ENCODE measurements around the gene STEAP1B. TPM values are rescaled to one million over a fixed set of nuclear protein-coding genes. Genes with fewer than 3 reads are reported as not detected.

Gene STEAP1B
- total RNA-seq, 1 donor from 2014 or later = 1.3 TPM

DNA sequence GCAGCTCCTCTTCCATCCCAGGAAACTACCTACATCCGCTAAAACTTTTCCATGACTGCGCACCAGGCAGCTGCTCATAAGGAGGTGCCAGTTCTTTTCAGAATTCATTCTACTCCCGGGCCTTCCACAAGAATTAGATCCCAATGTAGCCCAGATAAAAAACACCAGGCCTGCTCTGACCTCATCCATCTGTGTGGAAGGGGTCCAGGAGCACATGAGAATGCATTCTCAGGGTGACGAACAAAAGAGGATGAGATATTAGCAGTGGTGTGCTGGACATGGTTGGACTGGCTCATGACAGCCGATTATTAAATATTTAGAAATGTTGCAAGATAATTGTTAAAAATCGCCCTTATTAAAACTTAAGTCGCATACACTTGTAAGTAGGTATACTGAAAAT is 43.2 kb upstream of the STEAP1B start:
- Histone ChIP-seq H3K4me2 (ENCODE audit: low read length) (no peak overlapping the region), H3K4me3 (ENCODE audit: insufficient read depth, low read depth, low read length) (no peak overlapping the region), H2AFZ (ENCODE audit: low read depth, low read length) (no peak overlapping the region), H4K20me1 (ENCODE audit: insufficient read depth, low read length) (no peaks in the 10 kb centered on the region), H3K27ac (ENCODE audit: low read depth, low read length) (no peak overlapping the region), H3K4me1 (ENCODE audit: insufficient read depth, low read length) (no peaks in the 10 kb centered on the region), H3K27me3 (ENCODE audit: insufficient read depth, low read length) (peaks cover 9% of the 10 kb centered on the region), H3K79me2 (ENCODE audit: insufficient read depth, low read length) (no peaks in the 10 kb centered on the region), H3K36me3 (ENCODE audit: insufficient read depth, low read length) (no peaks in the 10 kb centered on the region), H3K9ac (ENCODE audit: low read length) (no peak overlapping the region), H3K9me3 (ENCODE audit: insufficient read depth, low read depth, low read length) (no peaks in the 10 kb centered on the region)
- no peak for TF ChIP-seq EZH2 (IDR thresholded peaks at IDR 0.05; ENCODE audit: insufficient read depth, low read length)
- TF ChIP-seq, protein P1, sequence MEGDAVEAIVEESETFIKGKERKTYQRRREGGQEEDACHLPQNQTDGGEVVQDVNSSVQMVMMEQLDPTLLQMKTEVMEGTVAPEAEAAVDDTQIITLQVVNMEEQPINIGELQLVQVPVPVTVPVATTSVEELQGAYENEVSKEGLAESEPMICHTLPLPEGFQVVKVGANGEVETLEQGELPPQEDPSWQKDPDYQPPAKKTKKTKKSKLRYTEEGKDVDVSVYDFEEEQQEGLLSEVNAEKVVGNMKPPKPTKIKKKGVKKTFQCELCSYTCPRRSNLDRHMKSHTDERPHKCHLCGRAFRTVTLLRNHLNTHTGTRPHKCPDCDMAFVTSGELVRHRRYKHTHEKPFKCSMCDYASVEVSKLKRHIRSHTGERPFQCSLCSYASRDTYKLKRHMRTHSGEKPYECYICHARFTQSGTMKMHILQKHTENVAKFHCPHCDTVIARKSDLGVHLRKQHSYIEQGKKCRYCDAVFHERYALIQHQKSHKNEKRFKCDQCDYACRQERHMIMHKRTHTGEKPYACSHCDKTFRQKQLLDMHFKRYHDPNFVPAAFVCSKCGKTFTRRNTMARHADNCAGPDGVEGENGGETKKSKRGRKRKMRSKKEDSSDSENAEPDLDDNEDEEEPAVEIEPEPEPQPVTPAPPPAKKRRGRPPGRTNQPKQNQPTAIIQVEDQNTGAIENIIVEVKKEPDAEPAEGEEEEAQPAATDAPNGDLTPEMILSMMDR (IDR thresholded peaks at IDR 0.05; ENCODE audit: insufficient read depth, low read depth, low read length) = no peak
- FAIRE-seq (no peak), DNase-seq (ENCODE audit: low read depth) (no peak)
- Mint-ChIP-seq H3K27me3 (ENCODE audit: low read depth, unreplicated experiment) (peaks cover 7% of the 10 kb centered on the region), H3K27ac (ENCODE audit: unreplicated experiment) (no peak overlapping the region), H3K9me3 (ENCODE audit: unreplicated experiment) (no peaks in the 10 kb centered on the region), H3K4me3 (ENCODE audit: unreplicated experiment) (no peak overlapping the region), H3K36me3 (ENCODE audit: low read depth, unreplicated experiment) (no peaks in the 10 kb centered on the region), H3K4me1 (ENCODE audit: low read depth, unreplicated experiment) (no peaks in the 10 kb centered on the region)

DNA sequence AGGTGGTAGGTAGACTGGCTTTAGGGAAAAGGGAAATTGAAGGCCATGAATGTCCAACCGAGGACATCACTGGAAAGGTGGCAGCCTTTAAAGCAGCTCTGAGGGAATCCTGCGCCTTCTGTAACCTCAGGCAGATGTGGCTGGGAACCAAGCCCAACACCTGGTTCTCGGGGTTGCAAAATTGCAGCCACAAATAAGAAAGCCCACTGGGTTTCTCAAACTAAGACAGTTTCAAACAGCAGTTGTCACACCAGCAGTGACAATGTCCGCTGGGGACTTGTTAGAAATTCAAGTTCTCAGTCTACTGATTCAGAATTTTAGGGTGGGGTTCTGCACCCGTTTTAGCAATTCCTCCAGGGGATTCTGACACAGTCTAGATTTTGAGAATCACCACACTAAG is 42.7 kb upstream of the STEAP1B start:
- no peaks in the 10 kb centered on the region for H3K36me3 Mint-ChIP-seq (ENCODE audit: low read depth, unreplicated experiment)
- no peaks in the 10 kb centered on the region for H3K4me1 ChIP-seq (ENCODE audit: insufficient read depth, low read length)
- no peaks in the 10 kb centered on the region for H3K9me3 ChIP-seq (ENCODE audit: insufficient read depth, low read depth, low read length)
- no peak overlapping the region for H3K4me2 ChIP-seq (ENCODE audit: low read length)
- H3K27ac Mint-ChIP-seq (ENCODE audit: unreplicated experiment) = no peak overlapping the region
- H3K9me3 Mint-ChIP-seq (ENCODE audit: unreplicated experiment) = no peaks in the 10 kb centered on the region
- no peak for TF ChIP-seq EZH2 (IDR thresholded peaks at IDR 0.05; ENCODE audit: insufficient read depth, low read length)
- TF ChIP-seq, protein P1 (IDR thresholded peaks at IDR 0.05; ENCODE audit: insufficient read depth, low read depth, low read length) = no peak
- no peaks in the 10 kb centered on the region for H4K20me1 ChIP-seq (ENCODE audit: insufficient read depth, low read length)
- peaks cover 7% of the 10 kb centered on the region for H3K27me3 Mint-ChIP-seq (ENCODE audit: low read depth, unreplicated experiment)
- no peak overlapping the region for H3K4me3 ChIP-seq (ENCODE audit: insufficient read depth, low read depth, low read length)
- H3K36me3 ChIP-seq (ENCODE audit: insufficient read depth, low read length) = no peaks in the 10 kb centered on the region
- H2AFZ ChIP-seq (ENCODE audit: low read depth, low read length) = no peak overlapping the region
- no peaks in the 10 kb centered on the region for H3K4me1 Mint-ChIP-seq (ENCODE audit: low read depth, unreplicated experiment)
- no peak overlapping the region for H3K27ac ChIP-seq (ENCODE audit: low read depth, low read length)
- H3K27me3 ChIP-seq (ENCODE audit: insufficient read depth, low read length) = peaks cover 8% of the 10 kb centered on the region
- DNase-seq (ENCODE audit: low read depth) (no peak), FAIRE-seq (no peak)
- no peak overlapping the region for H3K4me3 Mint-ChIP-seq (ENCODE audit: unreplicated experiment)
- no peak overlapping the region for H3K9ac ChIP-seq (ENCODE audit: low read length)
- H3K79me2 ChIP-seq (ENCODE audit: insufficient read depth, low read length) = no peaks in the 10 kb centered on the region

DNA sequence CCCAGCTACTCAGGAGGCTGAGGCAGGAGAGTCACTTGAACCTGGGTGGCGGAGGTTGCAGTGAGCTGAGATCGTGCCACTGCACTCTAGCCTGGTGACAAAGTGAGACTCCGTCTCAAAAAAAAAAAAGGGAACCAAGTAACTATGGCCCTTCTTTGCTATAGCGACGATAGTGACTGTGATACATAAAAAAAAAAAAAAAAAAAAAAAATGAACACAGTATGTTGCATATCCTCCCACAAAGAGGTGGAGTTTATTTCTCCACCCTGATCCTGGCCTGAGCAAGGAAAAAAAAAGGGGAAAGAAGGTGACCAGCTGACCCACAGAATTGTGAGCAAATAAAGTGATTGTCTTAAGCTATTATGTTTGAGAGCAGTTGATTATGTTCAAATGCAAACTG is 42.3 kb upstream of the STEAP1B start:
- Histone ChIP-seq H3K4me3 (ENCODE audit: insufficient read depth, low read depth, low read length) (no peak overlapping the region), H3K4me2 (ENCODE audit: low read length) (no peak overlapping the region), H4K20me1 (ENCODE audit: insufficient read depth, low read length) (no peaks in the 10 kb centered on the region), H2AFZ (ENCODE audit: low read depth, low read length) (no peak overlapping the region), H3K4me1 (ENCODE audit: insufficient read depth, low read length) (no peaks in the 10 kb centered on the region), H3K36me3 (ENCODE audit: insufficient read depth, low read length) (no peaks in the 10 kb centered on the region), H3K9me3 (ENCODE audit: insufficient read depth, low read depth, low read length) (no peaks in the 10 kb centered on the region), H3K27ac (ENCODE audit: low read depth, low read length) (no peak overlapping the region), H3K79me2 (ENCODE audit: insufficient read depth, low read length) (no peaks in the 10 kb centered on the region), H3K27me3 (ENCODE audit: insufficient read depth, low read length) (peaks cover 8% of the 10 kb centered on the region), H3K9ac (ENCODE audit: low read length) (no peak overlapping the region)
- FAIRE-seq (no peak), DNase-seq (ENCODE audit: low read depth) (no peak)
- H3K36me3 Mint-ChIP-seq (ENCODE audit: low read depth, unreplicated experiment) = no peaks in the 10 kb centered on the region
- peaks cover 7% of the 10 kb centered on the region for H3K27me3 Mint-ChIP-seq (ENCODE audit: low read depth, unreplicated experiment)
- no peaks in the 10 kb centered on the region for H3K9me3 Mint-ChIP-seq (ENCODE audit: unreplicated experiment)
- no peak for TF ChIP-seq EZH2 (IDR thresholded peaks at IDR 0.05; ENCODE audit: insufficient read depth, low read length)
- TF ChIP-seq, protein P1 (IDR thresholded peaks at IDR 0.05; ENCODE audit: insufficient read depth, low read depth, low read length) = no peak
- H3K4me3 Mint-ChIP-seq (ENCODE audit: unreplicated experiment) = no peak overlapping the region
- H3K27ac Mint-ChIP-seq (ENCODE audit: unreplicated experiment) = no peak overlapping the region
- no peaks in the 10 kb centered on the region for H3K4me1 Mint-ChIP-seq (ENCODE audit: low read depth, unreplicated experiment)

All from astrocyte (in vitro differentiated cells and primary cell).